Measurements from ENCODE around the gene DTL.

Gene DTL

GRCh38 chr1:212127221-212127620 lies 91.7 kb downstream of the DTL start:
- no peak for DNase-seq (ENCODE audit: low read depth)

- DNase-seq (ENCODE audit: low read depth): no peak
Observed at GRCh38 chr1:212129781-212130180, 94.2 kb downstream of the DTL start.

DNA sequence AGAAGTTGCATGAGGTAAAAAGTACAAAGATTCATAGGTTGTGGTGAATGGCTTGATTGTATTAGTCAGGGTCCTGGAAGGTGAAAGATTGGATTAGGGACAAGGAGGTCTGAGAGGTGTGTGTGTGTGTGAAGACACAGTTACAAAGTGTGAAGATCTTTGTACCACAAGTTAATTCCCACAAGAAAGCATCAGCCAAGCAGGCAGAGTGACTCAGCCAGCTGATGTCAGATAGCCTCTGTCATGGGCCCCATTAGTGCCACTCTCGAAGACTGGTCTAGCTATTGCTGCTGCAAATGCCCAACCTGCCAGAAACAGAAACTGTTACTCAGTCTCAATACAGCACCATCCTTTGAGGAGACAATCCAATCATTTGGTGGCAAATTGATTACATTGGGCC lies 96.5 kb downstream of the DTL start:
- no peak for DNase-seq (ENCODE audit: low read depth)

DNA sequence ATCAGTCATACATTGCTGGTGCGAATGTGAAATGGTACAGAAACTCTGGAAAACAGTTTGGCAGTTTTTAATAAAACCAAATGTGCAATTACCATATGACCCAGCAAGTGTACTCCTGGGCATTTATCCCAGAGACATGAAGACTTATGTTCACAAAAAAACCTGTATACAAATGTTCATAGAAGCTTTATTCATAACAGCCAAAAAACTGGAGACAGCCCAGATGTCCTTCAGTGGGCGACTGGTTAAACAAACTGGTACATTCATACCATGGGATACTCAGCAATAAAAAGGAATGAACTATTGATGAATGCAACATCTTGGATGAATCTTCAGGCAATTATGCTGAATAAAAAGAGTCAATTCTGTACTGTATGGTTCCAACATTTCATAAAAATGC lies 97.8 kb downstream of the DTL start:
- no peak for DNase-seq (ENCODE audit: low read depth)

- no peak for DNase-seq (ENCODE audit: low read depth)
Observed at GRCh38 chr1:212135166-212135565, 99.6 kb downstream of the DTL start.

- no peak for DNase-seq (ENCODE audit: low read depth)
Observed at GRCh38 chr1:212137854-212138253, 102.3 kb downstream of the DTL start.

DNA sequence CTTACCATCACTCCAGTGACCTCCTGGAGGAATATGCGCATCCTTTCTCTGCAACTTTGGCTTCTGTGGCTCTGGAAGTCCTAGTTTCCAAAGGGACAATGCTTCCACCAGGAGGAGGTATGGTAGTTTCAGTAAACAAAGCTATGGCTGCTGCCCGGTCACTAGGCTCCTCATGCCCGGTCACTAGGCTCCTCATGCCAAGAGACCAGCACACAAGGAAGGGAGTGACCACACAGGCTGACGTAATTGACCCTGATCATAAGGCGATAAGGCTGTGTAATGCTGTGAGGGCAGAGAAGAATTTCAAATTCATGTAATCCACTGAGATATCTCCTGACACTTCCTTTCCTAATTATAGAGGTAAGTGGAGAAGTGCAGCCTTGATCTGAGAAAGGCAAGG lies 102.9 kb downstream of the DTL start:
- DNase-seq (ENCODE audit: low read depth): no peak

GRCh38 chr1:212139526-212140135 lies 104.1 kb downstream of the DTL start:
- DNase-seq (ENCODE audit: low read depth): no peak

DNA sequence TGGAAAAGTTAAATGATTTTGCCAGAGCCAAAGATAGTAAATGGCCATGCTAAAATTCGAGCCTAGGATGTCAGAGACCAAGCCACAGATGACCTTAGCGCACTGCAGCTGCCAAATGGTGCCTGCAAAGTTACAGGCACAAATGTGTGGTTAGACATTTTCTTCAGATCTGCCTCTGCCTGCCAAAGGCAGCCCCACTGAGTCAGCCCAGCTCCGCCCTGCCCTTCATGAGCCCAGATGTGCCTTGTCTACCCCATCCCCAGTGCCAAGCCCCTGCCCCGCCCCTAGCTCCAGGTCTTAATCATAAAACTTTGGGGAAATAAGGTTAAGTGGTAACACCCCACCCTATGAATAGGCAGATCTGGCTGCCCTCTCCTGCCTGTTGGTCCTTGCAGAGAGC lies 105.9 kb downstream of the DTL start:
- DNase-seq (ENCODE audit: low read depth): no peak

GRCh38 chr1:212142883-212143530 lies 107.5 kb downstream of the DTL start:
- no peak for DNase-seq (ENCODE audit: low read depth)

- no peak for DNase-seq (ENCODE audit: low read depth)
Observed at GRCh38 chr1:212147581-212148033, 112.1 kb downstream of the DTL start.

- DNase-seq (ENCODE audit: low read depth): no peak
Observed at GRCh38 chr1:212149566-212149965, 114.0 kb downstream of the DTL start.

DNA sequence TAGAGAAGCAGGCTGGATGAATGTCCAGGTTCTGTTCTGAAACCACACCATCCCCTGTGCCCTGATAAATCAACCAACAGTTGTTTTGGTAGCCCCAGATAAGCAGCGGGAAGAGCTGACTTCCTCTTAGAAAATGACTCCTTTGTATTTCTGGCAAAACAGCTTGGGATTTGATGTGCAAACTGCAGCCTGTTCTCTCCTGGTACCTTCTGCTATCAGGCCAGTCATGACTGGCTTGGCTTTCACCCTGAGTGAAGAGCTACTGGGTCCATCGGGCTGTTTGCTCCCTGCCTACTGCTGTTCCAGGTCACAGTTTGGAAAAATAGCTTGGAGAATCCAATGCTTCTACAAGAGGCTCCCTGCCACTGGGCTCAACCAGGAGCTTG lies 116.8 kb downstream of the DTL start:
- no peak for DNase-seq (ENCODE audit: low read depth)

- no peak for DNase-seq (ENCODE audit: low read depth)
Observed at GRCh38 chr1:212152869-212153268, 117.3 kb downstream of the DTL start.

- no peak for DNase-seq (ENCODE audit: low read depth)
Observed at GRCh38 chr1:212153635-212154034, 118.1 kb downstream of the DTL start.

Measured in stimulated activated CD4-positive, alpha-beta T cell treated with anti-CD3 and anti-CD28 coated beads, Interleukin-2, amount 100 ng/mL, for 4 hours (primary cell).